ENCODE measurements around the gene TECR. TPM values are rescaled to one million over a fixed set of nuclear protein-coding genes. Genes with fewer than 3 reads are reported as not detected.
"Not testable (repeated sequence)": the region's sequence is repeated elsewhere in the genome, so short reads cannot be mapped to it uniquely, and the experiment has no call there.

TECR gene
- polyA plus RNA-seq, 4 donors: 122 to 154 (median 143) TPM

DNA sequence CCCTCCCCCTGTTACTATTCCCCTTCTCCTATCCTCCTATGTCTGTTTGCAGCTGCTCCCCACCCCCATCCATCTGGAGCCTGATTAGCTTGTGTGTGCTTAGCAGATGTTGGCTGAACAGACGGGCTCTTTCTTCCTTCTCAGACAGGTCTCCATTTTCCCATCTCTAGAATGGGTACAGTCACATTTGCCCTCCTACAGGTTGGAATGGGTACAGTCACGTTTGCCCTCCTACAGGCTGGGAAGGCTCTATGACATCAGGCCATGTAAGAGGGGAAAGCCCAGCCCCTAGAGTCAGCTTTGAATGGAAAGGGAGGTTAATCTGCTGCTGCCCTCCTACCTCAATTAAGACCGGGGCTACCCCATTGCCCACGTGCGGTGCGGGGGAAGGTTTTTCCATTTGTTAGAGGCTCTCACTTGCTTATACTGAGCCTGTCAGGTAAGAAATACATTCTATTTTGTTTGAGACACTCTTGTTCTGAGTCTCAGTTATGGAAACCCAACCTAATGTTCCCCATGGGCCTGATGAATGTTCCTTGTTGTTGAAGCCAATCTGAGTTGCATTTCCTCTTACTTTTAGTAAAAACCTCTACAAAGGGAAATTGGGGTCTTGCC is 51.3 kb downstream of the TECR start:
- no peak for DNase-seq (ENCODE audit: low read depth in 4 of 4, low spot score in 2 of 4)

DNA sequence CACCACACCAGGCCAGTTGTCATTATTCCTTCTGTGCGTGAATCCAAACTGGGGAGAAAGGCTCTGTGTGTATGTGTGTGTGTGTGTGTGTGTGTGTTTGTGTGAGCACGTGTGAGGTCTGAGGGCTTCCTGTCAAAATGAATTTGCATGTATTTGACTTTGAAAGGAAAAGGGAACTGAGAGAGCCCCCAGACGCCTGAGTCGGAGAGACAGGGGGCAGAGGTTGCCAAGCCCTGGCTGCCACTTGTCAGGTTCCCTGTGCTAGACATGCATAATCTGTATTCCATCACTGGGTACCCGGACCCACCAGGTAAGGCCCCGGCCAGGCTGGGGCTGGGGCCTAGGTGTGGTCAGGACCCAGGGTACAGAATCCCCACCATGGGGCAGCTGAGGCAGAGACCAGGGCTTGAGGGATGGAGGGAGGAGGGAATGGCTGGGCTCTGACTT is 53.5 kb downstream of the TECR start, which contains the start of gene CLEC17A:
Gene CLEC17A (plus strand): TSS at position 191 of the 447 bp plus-strand sequence. CDS start 77 bp downstream, at position 268.
- DNase-seq (ENCODE audit: low read depth in 4 of 4, low spot score in 2 of 4): no peak

GRCh38 chr19:14584372-14584771 is 55.0 kb downstream of the TECR start:
- not testable (repeated sequence) for DNase-seq (ENCODE audit: low read depth in 4 of 4, low spot score in 2 of 4)

- not testable (repeated sequence) for DNase-seq (ENCODE audit: low read depth in 4 of 4, low spot score in 2 of 4)
Measured at GRCh38 chr19:14585187-14585586, 55.8 kb downstream of the TECR start.

DNA sequence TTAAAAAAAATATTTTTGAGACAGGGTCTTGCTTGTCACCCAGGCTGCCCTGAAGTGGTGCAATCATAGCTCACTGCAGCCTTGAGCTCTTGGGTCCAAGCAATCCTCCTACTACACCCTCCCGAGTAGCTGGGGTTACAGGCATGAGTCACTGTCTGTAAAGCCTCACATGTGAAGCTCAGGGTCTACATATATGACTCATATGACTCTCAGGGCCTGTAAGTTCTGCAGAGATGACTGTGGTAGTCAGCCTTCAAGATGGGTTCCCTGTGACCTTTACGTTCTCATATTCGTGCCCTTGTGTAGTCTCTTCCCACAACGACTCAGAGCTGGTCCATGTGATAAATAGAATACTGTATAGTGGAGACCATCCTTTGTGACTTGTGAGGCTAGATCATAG is 60.0 kb downstream of the TECR start:
- DNase-seq (ENCODE audit: low read depth in 4 of 4, low spot score in 2 of 4): not testable (repeated sequence)

- no peak for DNase-seq (ENCODE audit: low read depth in 4 of 4, low spot score in 2 of 4)
Measured at GRCh38 chr19:14595558-14595957, 66.2 kb downstream of the TECR start.

DNA sequence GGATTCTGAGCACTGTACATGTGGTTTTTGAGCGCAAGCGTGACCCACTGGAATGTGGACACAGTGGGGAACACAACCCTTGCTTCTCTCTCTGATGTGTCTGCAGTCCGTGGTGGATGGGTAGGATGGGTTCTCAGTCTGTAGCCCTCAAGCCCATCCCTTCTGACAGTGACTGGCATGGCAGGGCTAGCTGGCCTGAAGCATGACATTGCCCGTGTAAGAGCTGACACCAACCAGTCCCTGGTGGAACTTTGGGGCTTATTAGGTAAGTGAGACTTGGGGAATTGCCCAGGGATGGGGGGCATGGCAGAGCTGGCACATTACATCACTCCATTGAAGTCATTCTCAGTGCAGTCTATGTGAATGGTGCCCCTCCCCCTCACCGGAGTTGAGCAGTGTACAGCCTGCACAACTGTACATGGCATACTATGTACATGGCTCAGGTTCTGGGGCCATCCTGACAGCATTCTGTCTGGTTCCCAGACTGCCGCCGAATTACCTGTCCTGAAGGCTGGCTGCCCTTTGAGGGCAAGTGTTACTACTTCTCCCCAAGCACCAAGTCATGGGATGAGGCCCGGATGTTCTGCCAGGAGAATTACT is 70.3 kb downstream of the TECR start:
- no peak for DNase-seq (ENCODE audit: low read depth in 4 of 4, low spot score in 2 of 4)

DNA sequence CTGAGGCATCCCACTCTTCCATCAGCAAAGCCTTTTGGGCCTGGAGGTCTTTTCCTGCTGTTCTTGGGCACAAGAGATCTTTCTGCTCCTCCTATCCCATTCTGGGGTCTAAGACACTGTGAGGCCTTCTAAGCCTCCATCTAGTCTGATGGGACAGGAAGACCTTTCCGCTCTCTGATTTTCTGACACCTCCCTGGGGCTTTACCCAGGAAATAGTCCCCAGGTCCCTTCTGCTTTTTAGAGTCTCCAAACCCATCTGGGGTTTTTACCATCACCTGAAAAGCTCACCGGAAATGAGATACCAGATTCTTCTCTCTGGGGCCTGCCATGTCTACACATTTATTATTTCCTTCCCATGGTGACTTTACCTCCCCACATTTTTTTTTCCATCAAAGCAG is 74.6 kb downstream of the TECR start:
- DNase-seq (ENCODE audit: low read depth in 4 of 4, low spot score in 2 of 4): no peak

DNA sequence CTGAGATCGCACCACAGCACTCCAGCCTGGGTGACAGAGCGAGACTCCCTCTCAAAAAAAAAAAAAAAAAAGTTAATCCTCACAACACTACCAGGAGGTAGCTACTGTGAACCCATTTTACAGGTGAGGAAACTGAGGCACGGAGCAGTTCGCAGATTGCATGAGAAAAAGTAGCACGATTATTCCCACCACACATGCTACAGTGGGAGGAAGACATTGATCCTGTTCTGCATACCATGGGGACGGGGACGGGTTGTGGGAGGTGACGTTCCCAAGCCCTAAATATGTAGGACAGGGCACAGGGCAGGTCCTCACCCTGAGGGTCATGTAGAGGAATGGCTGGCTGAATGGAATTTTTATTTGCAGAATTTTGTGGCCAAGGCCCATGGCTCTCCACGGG is 77.2 kb downstream of the TECR start:
- no peak for DNase-seq (ENCODE audit: low read depth in 4 of 4, low spot score in 2 of 4)

DNA sequence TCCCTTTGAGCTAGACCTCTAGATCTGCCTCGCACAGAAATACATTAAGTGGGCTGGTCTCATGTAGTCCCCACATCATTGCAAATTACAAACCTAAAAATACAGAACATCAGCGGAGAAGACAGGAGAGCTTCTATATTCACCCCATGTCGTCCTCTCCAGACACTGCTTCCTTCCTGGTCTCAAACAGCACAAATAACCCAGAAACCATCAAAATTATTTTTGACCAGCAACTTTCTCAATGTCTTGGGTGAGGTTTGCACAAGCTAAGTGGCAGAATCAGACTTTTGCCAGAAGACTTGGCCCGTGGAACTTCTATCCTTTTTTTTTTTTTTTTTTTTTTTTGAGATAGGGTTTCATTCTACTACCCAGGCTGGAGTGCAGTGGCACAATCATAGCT is 81.7 kb downstream of the TECR start:
- no peak for DNase-seq (ENCODE audit: low read depth in 4 of 4, low spot score in 2 of 4)

GRCh38 chr19:14612242-14612641 is 82.8 kb downstream of the TECR start:
- not testable (repeated sequence) for DNase-seq (ENCODE audit: low read depth in 4 of 4, low spot score in 2 of 4)

GRCh38 chr19:14612657-14613056 is 83.3 kb downstream of the TECR start:
- DNase-seq (ENCODE audit: low read depth in 4 of 4, low spot score in 2 of 4): no peak

DNA sequence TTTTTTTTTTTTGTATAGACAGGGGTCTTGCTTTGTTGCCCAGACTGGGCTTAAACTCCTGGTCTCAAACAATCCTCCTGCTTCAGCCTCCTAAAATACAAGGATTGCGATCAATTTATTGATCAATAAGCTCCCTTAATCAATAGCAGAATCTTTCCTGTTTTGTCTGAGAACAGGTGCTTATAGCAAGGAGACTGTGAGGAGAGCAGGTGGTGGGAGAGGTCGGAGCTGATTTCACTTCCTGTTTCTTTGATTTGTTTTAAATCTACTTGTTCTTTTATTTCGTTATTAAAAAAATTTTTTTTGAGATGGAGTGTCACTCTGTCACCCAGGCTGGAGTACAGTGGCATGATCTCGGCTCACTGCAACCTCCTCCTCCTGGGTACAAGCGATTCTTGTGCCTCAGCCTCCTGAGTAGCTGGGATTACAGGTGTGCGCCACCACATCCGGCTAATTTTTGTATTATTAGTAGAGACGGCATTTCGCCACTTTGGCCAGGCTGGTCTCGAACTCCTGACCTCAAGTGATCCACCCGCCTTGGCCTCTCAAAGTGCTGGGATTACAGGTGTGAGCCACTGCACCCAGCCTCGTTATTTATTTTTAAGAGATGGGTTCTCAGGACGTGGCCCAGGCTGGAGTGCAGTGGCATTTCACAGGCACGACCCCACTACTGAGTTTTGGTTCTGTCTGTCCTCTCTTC is 84.2 kb downstream of the TECR start:
- DNase-seq (ENCODE audit: low read depth in 4 of 4, low spot score in 2 of 4): not testable (repeated sequence)

- no peak for DNase-seq (ENCODE audit: low read depth in 4 of 4, low spot score in 2 of 4)
Measured at GRCh38 chr19:14614099-14614412, 84.7 kb downstream of the TECR start.

Other genes starting within 250 kb of the TECR start
- 10 to 100 TPM; 16.3 to 30.1 (median 21.3) TPM for gene ADGRE5, start 148.2 kb upstream of the TECR start, polyA plus RNA-seq (ENCODE audit: insufficient read length in 4 of 4)
- gene DDX39A, start 110.3 kb upstream of the TECR start, polyA plus RNA-seq (ENCODE audit: insufficient read length in 4 of 4): 10 to 100 TPM; 45.0 to 66.6 (median 62.1) TPM
- gene PKN1, start 96.3 kb upstream of the TECR start, polyA plus RNA-seq (ENCODE audit: insufficient read length in 4 of 4): 100 to 1,000 TPM in 2 of 4 donors, 10 to 100 TPM in 2; 87.7 to 129 (median 97.5) TPM
- gene PTGER1, start 54.2 kb upstream of the TECR start, polyA plus RNA-seq (ENCODE audit: insufficient read length in 4 of 4): 10 to 100 TPM in 1 of 4 donors, 1 to 10 TPM in 3; 3.2 to 10.2 (median 6.7) TPM
- gene GIPC1, start 33.5 kb upstream of the TECR start, polyA plus RNA-seq (ENCODE audit: insufficient read length in 4 of 4): 100 to 1,000 TPM in 2 of 4 donors, 10 to 100 TPM in 2; 69.6 to 117 (median 91.1) TPM
- 100 to 1,000 TPM in 2 of 4 donors, 10 to 100 TPM in 2; 91.5 to 104 (median 101) TPM for gene DNAJB1, start 11.2 kb upstream of the TECR start, polyA plus RNA-seq (ENCODE audit: insufficient read length in 4 of 4)
- 100 to 1,000 TPM in 2 of 4 donors, 10 to 100 TPM in 2; 90.3 to 158 (median 120) TPM for gene NDUFB7, start 42.5 kb downstream of the TECR start, polyA plus RNA-seq (ENCODE audit: insufficient read length in 4 of 4)
- under 1 TPM in 2 of 4 donors, not detected in 2; 0.23 to 0.26 TPM for gene CLEC17A, start 53.5 kb downstream of the TECR start, polyA plus RNA-seq (ENCODE audit: insufficient read length in 4 of 4)
- gene ADGRE3, start 145.2 kb downstream of the TECR start, polyA plus RNA-seq (ENCODE audit: insufficient read length in 4 of 4): under 1 TPM in 3 of 4 donors, not detected in 1; 0.08 to 0.14 (median 0.09) TPM
- 10 to 100 TPM; 13.8 to 31.3 (median 21.3) TPM for gene ZNF333, start 160.5 kb downstream of the TECR start, polyA plus RNA-seq (ENCODE audit: insufficient read length in 4 of 4)
- under 1 TPM; 0.37 to 0.69 (median 0.59) TPM for gene ADGRE2, start 249.0 kb downstream of the TECR start, polyA plus RNA-seq (ENCODE audit: insufficient read length in 4 of 4)